GM19438 (cell line): ENCODE results near the gene LPCAT1.
A peak's percentile ranks its signal among the peaks of the same experiment; 100 is the strongest.
"Not testable (repeated sequence)": the region's sequence is repeated elsewhere in the genome, so short reads cannot be mapped to it uniquely, and the experiment has no call there.

Experiments used
- ATAC-seq: cut with Tn5 transposase; IDR thresholded peaks from one replicate; pipeline ENCODE4 v1.9.1; 2021; ENCODE audit warnings: low read depth; ENCODE audit not compliant: unreplicated experiment

LPCAT1 gene

DNA sequence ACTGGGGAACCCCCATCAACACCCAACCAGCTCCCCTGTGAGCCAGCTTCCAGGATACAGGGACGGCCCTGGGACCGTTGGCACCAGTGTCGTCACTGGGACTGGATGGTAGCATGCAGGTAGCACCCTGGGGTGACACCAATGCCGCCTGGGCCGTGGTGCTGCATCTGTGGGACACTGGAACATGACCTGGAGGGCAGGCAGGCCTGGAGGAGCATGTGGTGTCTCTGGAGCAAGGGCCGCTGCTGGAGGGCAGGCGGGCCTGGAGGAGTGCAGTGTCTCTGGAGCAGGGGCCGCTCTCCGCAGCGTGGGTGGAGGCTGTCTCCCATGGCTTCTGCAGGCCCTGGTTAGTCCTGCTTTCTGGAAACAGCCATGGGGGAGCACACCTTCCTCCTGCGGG, 13.1 kb downstream of the LPCAT1 start:
- no peak for ATAC-seq

GRCh38 chr5:1510151-1510561, 13.6 kb downstream of the LPCAT1 start:
- no peak for ATAC-seq

GRCh38 chr5:1509346-1510085, 14.2 kb downstream of the LPCAT1 start:
- no peak for ATAC-seq

DNA sequence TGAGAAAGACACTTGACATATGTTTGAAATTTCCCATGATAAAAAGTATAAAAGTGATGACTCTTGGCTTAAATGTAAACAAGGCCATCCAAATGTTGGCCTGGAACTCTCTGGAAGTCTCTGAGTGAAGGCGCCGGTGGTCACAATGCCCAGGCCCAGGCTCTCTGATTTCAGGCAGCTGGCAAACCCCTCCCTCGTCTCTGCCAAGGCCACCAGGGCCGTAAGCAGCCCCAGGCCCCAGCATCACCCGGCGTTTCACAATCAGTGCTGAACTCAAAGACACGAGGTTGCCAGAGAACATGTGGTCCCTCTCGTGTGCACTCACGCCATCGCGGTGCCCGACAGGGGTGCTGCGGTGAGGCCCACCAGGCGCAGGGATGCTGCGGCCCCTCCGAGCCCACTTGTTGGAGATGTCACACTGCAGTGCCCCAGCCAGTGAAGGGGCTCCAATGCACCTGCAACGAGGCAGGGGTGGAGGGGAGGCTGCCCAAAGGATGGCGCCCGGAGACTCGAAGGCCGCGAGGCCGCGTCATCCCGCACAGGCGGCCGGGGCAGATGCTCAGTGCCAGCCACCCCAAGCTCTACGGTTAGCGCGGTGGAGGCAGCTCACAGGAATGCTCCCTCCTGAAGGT, 15.0 kb downstream of the LPCAT1 start:
- no peak for ATAC-seq

DNA sequence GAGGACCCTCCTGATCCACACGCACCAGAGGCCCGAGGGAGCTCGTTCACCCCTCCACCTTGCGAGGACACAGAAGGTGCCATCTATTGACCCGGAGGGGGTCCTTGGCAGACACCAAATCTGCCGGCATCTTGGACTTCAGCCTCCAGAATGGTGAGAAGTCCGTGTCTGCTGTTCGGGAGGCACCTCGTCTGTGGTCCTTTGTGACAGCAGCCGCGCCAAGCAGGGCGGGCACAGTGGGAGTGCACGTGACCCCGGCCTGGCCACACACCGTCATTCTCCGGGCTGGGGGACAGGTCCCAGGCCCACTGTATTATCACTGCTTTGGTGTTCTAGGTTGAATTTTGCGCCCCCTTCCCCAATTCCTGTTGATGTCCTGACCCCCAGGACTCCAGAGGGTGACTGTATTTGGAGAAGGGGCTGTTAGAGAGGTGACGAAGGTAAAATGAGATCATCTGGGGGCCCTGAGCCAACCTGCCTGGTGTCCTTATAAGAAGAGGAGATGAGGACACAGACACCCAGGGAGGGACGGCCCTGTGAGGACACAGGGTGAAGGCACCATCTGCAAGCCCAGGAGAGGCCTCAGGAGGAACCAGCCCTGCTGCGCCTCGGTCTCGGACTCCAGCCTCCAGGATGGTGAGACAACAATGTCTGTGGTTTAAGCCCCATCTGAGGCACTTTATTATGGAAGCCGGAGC, 15.7 kb downstream of the LPCAT1 start:
- ATAC-seq: no peak

DNA sequence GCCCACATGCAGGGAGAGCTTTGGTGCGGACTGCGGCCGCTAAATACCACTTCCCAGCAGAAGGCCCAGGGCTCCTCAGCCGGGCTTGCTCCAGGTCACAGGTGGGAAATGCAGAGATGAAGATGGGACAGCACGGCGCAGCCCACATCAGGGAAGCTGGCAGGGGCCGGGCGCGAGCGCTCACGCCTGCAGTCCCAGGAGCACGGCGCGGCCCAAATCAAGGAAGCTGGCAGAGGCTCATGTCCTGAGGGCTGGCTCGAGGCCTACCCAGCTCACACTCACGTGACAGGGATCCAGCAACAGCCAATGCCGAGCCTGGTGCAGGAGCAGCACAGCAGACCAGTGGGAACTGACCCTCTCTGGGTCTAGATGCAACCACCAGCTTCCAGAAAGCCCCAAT, 16.3 kb downstream of the LPCAT1 start:
- no peak for ATAC-seq

GRCh38 chr5:1507014-1507375, 16.8 kb downstream of the LPCAT1 start:
- ATAC-seq: no peak

DNA sequence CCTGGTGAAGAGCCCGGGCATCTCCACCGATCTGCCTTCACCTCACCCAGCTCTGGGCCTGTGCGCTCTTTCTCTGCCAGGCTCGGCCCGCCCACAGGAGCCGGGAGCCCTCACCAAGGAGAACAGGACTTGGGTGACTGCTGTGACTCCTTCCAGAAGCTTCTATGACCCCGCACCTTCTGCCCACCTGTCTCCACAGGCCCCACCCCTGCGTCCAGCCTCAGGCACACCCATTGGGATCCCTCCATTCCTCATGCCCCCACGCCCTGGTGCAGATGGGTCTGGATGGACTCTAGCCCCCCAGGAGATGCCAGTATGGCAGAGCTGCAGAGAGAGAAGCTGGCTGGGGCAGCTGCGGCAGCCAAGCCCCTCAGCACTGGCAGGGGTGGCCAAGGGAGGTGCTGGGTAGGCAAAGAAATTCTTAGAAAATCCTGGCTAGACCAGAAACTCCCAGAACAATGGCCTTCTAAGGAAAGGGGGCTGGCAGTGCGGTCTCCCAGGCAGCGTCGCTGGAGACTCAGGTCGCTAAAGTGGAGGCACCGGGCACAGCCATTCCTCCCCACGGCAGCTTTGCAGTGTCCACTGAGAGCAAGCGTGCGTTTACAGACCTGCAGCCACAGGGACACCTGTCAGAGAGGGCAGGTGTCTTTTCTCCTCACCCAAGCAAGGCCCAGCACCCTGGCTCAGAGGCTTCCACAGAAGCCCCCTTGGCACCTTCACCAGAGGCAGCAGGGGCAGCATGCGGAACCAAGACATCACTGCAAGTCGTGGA, 17.3 kb downstream of the LPCAT1 start:
- ATAC-seq: no peak

GRCh38 chr5:1505506-1506241, 18.1 kb downstream of the LPCAT1 start:
- no peak for ATAC-seq

- ATAC-seq: not testable (repeated sequence)
Measured at GRCh38 chr5:1505089-1505488, 18.7 kb downstream of the LPCAT1 start.

DNA sequence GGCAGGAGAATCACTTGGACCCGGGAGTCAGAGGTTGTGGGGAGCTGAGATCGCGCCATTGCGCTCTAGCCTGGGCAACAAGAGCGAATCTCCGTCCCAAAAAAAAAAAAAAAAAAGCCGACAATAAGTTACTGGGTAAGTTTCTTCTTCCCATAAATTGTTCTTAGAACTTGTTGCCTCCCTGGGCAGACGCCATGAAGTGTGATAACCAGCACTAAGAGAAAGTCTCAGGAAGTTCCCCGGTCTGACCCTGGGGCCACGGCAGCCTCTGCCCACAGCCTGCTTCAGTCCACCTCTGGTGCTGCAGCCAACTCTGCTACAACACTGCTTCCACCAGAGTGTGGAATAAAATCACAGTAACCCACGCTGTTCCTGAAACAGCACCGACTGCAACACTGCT, 19.1 kb downstream of the LPCAT1 start:
- ATAC-seq: no peak

DNA sequence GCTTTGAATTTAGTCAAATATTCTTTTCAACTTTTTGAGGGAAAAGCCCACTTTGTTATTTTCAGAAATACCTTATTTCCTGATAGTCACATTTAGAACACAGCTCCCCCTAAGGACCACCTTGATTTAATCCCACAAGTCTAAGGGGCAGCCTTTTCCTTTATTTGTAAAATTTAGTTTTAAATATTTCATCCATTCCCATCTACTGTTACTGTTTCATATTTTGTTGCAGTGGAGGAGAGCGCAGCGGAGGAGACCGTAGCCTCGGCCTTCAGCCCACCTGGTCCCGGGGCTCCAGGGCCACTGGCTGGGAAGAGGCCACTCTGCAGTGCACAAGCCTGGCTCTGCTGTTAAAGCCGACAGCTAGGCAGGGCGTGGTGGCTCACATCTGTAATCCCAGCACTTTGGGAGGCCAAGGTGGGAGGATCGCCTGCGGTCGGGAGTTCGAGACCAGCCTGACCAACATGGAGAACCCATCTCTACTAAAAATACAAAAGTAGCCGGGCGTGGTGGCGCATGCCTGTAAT, 19.6 kb downstream of the LPCAT1 start:
- ATAC-seq: no peak

- ATAC-seq: peak; percentile 19
Measured at GRCh38 chr5:1503241-1504068, 20.3 kb downstream of the LPCAT1 start.

DNA sequence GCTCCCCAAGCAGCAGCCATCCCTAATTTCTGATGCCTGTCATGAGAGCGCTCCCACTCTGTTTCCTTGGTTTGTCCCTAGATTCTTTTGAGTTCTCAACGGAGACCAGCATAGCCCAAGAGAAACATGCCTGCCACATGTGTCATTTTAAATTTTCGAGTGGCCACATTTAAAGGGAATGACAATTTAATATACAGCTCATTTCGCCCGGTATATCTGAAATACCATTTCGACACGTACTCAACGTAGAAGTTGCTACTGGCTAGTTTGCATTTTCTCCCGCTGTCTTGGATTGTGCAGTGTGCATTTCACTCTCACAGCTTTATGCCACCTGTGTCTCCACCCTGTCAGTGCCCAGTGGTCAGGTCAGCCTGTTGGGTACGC, 21.0 kb downstream of the LPCAT1 start:
- no peak for ATAC-seq

DNA sequence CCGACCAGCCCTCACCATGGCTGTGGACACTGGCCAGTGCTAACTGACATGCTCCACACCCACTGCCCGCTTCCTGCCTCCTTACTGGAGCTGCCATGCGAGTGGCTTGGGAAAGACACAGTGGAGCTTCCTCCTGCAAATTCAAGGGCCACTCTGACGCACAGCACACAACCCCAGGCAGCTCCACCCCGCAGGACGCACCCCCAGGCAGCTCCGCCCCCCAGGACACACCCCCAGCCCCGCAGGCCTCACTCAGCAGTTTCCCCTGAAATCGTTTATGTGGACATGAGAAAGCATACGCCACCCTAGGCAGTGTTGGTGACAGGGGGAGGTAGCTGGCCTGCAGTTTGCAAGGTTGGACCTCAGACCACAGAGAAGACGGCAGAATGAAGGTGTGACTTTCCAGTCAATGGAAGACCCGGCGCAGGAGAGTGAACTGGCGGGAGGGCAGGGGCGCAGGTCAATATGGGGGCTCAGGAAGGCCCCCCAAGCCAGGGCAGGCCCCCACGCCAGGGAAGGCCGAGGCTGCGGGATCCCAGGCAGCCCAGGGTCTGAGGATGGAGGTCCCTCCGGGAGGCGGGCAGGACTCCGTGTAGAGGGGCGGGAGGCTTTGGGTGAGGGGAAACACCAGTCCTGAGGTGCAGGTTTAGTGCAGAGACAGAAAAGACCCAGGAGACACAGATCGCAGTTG, 21.6 kb downstream of the LPCAT1 start:
- ATAC-seq: no peak

DNA sequence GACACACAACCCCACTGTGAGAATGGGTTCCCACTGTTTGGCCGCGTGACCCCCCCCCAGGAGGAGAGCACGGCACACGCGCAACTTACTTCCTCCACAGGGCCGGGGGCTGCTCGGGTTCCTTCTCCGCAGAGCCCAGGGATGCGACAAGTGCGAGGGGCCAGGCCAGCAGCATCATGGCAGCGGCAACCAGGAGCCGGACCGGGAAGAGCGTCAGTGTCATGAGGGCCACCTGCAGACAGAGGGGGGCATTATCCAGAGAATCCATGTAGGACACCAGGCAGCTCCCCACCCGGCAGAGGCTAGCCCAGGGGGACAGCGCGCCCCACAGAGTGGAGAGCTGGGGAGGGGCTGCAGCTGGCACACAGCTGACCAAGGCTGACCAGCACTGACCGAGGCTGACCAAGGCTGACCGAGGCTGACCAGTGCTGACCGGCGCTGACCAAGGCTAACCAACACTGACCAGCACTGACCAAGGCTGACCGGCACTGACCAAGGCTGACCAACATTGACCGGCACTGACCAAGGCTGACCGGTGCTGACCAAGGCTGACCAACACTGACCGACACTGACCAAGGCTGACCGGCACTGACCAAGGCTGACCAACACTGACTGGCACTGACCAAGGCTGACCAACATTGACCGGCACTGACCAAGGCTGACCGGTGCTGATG, 22.3 kb downstream of the LPCAT1 start:
- no peak for ATAC-seq

- no peak for ATAC-seq
Measured at GRCh38 chr5:1500411-1501091, 23.2 kb downstream of the LPCAT1 start.

- no peak for ATAC-seq
Measured at GRCh38 chr5:1499851-1500250, 23.9 kb downstream of the LPCAT1 start.
